ENCODE data around the gene HSD17B14.
"Not testable (repeated sequence)": the region's sequence is repeated elsewhere in the genome, so short reads cannot be mapped to it uniquely, and the experiment has no call there.

The HSD17B14 gene

GRCh38 chr19:48867123-48867745, 30.9 kb upstream of the HSD17B14 start:
- DNase-seq: no peak

- DNase-seq: no peak
Measured at GRCh38 chr19:48866692-48867091, 30.4 kb upstream of the HSD17B14 start.

- DNase-seq: no peak
Measured at GRCh38 chr19:48862827-48863226, 26.5 kb upstream of the HSD17B14 start.

GRCh38 chr19:48861313-48861712, 25.0 kb upstream of the HSD17B14 start:
- DNase-seq: no peak

- DNase-seq: no peak
Measured at GRCh38 chr19:48859711-48860572, 23.7 kb upstream of the HSD17B14 start.

- DNase-seq: peak; percentile 66 to 75
Measured at GRCh38 chr19:48858984-48859710, 22.9 kb upstream of the HSD17B14 start.

GRCh38 chr19:48856921-48857320, 20.6 kb upstream of the HSD17B14 start:
- no peak for DNase-seq

GRCh38 chr19:48854103-48854502, 17.8 kb upstream of the HSD17B14 start:
- DNase-seq: no peak

- no peak for DNase-seq
Measured at GRCh38 chr19:48853483-48853882, 17.2 kb upstream of the HSD17B14 start.

GRCh38 chr19:48852292-48852691, 16.0 kb upstream of the HSD17B14 start:
- no peak for DNase-seq

GRCh38 chr19:48846659-48847058, 10.4 kb upstream of the HSD17B14 start:
- not testable (repeated sequence) for DNase-seq

- DNase-seq: no peak
Measured at GRCh38 chr19:48845384-48845783, 9.1 kb upstream of the HSD17B14 start.

- no peak for DNase-seq
Measured at GRCh38 chr19:48844472-48844871, 8.2 kb upstream of the HSD17B14 start.

GRCh38 chr19:48842789-48843162, 6.5 kb upstream of the HSD17B14 start:
- peak; percentile 46 to 52 for DNase-seq

GRCh38 chr19:48841571-48841970, 5.3 kb upstream of the HSD17B14 start:
- no peak for DNase-seq

GRCh38 chr19:48841047-48841446, 4.8 kb upstream of the HSD17B14 start:
- no peak for DNase-seq

- no peak for DNase-seq
Measured at GRCh38 chr19:48837687-48838086, 1.4 kb upstream of the HSD17B14 start.

- DNase-seq: peak; percentile 65 to 70
Measured at GRCh38 chr19:48837051-48837524, 797 bp upstream of the HSD17B14 start.

GRCh38 chr19:48835734-48836088, 580 bp downstream of the HSD17B14 start:
- peak; percentile 97 to 98 for DNase-seq

- DNase-seq: no peak
Measured at GRCh38 chr19:48833977-48834376, 2.3 kb downstream of the HSD17B14 start.

GRCh38 chr19:48833049-48833448, 3.2 kb downstream of the HSD17B14 start:
- DNase-seq: no peak

GRCh38 chr19:48830965-48831364, 5.3 kb downstream of the HSD17B14 start:
- no peak for DNase-seq

- no peak for DNase-seq
Measured at GRCh38 chr19:48830088-48830487, 6.2 kb downstream of the HSD17B14 start.

GRCh38 chr19:48826606-48827020, 9.7 kb downstream of the HSD17B14 start:
- no peak for DNase-seq
